HG03565 (cell line): ENCODE measurements around the gene CCL27.
"Not testable (repeated sequence)": the region's sequence is repeated elsewhere in the genome, so short reads cannot be mapped to it uniquely, and the experiment has no call there.

Experiments
- ATAC-seq: cut with Tn5 transposase; IDR thresholded peaks from one replicate; pipeline ENCODE4 v1.9.1; 2021; ENCODE audit warnings: mild to moderate bottlenecking, moderate library complexity; ENCODE audit not compliant: unreplicated experiment

CCL27 gene

DNA sequence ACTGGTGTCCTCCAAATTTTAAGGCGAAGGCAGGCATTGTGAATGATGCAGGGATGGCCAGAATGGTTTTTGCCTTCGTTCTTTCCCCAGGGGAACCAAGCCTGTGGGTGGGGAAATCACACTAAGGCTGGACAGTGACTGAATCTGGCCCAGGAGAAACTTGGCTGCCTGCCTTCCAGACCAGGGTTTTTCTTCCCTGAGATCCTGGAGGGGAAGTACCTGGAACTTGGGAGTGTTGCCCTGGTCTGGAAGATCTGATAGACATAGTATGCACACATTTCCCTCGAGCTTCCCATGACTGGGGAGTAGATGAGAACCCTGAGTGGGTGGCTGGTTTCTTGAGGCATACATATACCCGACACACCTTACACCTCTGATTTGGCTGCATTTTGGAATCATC, 11.1 kb downstream of the CCL27 start:
- ATAC-seq, result no peak

DNA sequence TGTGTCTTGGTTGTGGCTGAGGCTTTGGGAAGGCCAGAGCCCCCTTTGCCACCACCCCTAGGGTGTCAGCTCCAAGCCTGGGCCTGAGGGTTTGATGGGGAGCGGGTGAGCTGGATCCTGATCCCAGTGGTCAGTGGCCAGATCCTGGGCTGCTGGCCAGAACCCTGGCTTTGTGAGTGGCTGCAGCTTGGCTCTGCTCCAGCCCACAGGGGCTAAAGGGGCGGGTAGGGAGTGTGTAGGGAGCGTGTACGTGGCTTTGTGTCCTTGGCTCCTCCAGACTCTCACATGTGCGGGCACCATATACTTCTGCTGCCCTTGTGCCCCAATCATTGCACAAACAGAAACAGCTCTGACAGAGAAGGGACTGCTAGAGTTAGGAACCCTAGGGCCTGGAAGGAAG, 11.6 kb downstream of the CCL27 start:
- ATAC-seq, result no peak

DNA sequence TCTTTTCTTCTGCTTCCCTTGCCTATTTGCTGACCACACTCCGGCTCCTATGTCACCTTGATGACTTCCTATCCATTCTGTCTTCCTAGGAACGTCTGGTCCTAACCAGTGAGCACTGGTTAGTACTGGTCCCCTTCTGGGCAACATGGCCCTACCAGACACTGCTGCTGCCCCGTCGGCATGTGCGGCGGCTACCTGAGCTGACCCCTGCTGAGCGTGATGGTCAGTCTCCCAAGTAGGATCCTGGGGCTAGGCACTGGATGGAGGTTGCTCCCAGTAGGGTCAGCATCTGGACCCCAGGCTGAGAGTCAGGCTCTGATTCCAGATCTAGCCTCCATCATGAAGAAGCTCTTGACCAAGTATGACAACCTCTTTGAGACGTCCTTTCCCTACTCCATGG, 13.8 kb downstream of the CCL27 start:
- ATAC-seq, result no peak

DNA sequence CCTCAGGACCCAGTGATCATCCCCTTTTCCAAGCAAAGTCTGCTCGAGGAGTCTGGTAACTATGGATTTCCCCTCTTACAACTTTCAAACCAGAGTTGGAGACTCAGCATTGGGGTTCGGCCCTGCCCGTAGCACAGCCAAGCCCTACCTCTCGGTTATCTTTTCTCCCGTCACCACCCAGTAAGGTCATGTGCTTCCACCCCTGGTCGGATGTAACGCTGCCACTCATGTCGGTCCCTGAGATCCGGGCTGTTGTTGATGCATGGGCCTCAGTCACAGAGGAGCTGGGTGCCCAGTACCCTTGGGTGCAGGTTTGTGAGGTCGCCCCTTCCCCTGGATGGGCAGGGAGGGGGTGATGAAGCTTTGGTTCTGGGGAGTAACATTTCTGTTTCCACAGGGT, 14.8 kb downstream of the CCL27 start:
- no peak for ATAC-seq

DNA sequence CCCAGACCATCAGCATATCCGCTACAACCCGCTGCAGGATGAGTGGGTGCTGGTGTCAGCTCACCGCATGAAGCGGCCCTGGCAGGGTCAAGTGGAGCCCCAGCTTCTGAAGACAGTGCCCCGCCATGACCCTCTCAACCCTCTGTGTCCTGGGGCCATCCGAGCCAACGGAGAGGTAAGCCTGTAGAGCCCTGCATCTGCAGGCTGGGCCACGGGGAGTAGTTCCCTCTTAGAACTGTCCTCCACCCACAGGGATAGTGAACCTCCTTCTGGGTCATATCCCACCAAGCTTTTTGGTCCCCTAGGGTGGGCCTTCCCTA, 15.4 kb downstream of the CCL27 start:
- peak; percentile 12 for ATAC-seq

DNA sequence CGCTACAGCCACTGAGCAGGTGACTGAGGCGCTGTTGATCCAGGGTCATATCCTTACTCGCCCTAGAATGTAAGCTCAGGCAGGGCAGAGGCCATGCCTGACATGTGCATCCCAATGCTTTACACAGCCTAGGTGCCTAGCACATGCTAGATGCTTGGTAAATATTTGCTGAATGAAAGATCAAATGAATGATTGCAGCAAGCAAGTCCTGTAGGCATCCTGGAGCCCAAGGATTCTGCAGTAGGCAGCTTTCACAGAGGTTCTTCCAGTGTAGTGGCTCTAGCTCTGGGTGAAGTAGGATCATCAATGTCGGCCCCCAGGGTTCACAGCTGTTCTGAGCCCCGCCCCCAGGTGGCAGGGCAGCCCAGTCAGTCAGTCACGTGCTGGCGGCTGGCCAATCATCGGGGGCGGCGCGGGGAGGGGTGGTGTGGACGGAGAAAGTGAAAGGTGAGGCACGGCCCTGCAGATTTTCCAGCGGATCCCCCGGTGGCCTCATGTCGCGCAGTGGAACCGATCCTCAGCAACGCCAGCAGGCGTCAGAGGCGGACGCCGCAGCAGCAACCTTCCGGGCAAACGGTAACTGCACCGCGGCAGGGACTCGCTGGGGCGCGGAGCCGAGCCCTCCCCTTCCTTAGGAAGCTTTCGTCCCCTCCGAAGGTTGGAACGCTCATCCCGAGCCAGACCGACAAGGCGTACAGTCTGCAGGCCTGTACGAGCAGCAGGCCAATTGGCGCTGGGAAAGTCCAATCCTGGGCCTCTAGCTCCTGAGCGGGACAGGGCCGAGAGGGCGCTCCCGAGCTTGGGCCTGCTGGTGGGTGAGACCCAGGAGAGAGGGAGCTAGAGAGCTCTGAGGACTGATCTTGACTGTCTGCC, 16.0 kb downstream of the CCL27 start, which contains the start of gene GALT:
Gene GALT, plus strand, starts transcription at position 465 of the 873 bp plus-strand sequence. Its CDS starts 30 bp downstream, at position 495.
- ATAC-seq, result peak; percentile 67

DNA sequence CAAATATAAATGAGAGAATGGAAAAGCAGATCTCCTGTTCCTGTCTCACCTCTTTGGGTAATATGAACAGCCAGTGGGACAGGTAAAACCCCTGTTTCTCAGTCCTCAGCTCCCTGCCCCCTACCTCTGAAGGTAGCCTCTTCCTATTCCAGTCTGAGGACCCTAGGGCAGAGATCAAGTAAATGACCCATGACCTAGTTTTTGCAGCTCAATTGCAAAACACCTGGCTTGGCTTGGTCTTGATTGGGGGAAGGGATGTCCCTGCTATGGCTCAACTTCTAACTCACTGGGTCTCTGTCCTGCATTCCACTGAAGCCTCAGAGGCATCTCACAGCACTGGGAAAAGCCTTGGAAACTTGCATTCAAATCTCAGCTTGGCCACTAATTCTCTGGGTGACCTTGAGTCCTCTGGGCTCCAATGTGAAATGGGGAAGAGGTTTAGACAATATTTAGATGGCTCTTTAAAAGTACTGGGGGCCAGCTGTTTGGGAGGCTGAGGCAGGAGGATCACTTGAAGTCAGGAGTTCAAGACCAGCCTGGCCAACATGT, 17.6 kb downstream of the CCL27 start:
- no peak for ATAC-seq

DNA sequence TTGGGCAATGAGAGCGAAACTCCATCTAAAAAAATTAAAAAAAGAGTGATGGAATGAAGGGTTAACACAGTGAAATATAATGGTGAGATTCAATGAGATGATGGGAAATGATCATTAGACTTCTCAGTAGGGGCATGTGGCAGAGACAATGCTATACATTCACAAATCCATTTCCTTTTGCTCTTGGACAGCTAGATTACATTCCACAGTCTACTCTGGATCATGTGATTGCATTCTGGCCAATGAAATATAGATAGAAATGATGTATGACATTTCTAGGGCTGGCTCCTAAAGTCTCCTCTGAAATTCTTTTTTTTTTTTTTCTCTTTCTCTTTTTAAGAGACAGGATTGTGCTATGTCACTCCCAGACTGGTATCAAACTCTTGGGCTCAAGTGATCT, 19.8 kb downstream of the CCL27 start:
- no peak for ATAC-seq

DNA sequence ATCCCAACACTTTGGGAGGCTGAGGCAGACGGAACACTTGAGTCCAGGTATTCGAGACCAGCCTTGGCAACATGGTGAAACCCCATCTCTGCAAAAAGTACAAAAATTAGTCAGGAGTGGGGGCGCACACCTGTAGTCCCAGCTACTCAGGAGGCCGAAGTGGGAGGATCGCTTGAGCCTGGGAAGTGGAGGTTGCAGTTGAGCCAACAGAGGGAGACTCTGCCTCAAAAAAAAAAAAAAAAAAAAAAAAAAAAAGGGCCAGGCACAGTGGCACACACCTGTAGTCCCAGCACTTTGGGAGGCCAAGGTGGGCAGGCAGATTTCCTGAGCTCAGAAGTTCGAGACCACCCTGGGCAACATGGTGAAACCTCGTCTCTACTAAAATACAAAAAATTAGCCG, 23.1 kb downstream of the CCL27 start:
- not testable (repeated sequence) for ATAC-seq

DNA sequence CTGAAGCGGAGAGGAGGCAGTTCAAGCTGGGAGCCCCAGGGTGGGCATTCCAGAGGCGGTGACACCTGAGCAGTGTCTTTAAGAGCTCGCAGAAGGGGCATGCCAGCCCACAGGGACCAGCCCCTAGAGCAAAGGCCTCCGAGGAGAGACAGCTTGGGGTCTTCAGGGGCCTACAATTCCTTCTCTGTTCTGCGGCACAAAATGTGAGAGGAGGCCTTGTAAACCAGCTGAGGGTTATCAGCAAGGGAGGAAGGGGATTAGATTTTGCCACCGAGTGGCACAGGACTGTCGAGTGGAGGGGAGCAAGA, 24.4 kb downstream of the CCL27 start:
- no peak for ATAC-seq

DNA sequence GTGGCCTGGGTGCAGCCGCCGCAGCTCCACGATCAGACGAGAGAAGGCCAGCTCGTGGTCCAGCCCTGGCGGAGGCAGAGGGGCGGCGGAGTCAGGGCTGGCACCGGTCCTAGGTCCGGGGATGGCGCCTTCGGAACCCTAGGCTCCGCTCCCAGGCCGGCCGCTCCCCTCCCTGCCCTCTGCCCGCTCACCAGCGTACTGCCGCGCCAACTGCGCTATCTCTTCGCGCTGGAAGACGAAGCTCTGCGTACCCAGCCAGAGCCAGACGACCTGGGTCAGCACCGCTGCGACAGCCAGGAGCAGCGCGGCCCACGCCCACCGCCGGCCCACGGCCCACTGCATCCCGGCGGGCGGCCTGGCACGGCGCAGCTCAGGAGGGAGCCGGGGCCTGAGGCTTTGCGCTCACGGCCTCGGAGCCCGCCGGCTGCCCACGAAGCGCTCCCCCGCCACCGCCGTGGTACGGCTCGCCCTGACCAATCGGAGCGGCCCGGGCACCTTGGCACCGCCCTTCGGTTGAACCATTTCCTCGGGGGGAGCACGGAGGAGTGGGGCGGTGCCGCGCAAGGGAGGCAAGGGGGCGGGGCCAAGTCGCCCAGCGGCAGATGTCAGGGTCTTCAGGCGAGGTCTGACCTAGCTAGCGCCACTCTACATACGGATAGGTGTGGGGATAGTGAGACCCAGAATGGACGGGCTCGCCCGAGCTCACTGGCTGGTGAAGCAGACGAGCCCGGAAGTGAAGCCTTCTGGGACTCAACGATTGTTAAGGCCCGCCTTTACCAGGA, 24.9 kb downstream of the CCL27 start, which contains the start of gene SIGMAR1:
Gene SIGMAR1, minus strand, starts transcription at position 432 of the 782 bp plus-strand sequence. Its CDS starts 90 bp downstream, at position 342.
- peak; percentile 70 for ATAC-seq

DNA sequence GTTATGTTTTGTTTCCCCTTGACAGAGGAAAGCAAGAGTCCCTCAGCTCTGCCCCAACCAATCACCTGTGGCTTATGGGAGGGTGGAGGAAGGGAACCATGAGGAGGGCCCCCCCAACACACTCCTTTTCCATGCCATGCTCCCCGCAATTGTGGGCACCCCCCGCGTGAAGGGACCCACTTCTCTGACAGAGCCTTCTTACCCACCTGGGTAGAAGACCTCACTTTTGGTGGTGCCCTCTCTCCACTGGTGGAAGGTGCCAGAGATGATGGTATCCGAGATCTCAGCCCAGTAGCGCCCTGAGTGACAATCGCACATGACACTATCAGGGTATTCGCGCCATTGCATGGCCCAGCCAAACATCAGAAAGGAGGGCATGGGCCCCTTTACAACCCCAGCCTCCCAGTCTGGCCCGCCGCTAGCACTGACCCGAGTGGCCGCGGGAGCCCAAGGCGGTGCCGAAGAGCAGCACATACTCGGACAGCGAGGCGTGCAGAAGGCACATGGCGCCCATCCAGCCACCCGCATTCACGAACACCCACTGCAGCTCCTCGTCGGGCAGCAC, 25.6 kb downstream of the CCL27 start:
- peak; percentile 1 for ATAC-seq

DNA sequence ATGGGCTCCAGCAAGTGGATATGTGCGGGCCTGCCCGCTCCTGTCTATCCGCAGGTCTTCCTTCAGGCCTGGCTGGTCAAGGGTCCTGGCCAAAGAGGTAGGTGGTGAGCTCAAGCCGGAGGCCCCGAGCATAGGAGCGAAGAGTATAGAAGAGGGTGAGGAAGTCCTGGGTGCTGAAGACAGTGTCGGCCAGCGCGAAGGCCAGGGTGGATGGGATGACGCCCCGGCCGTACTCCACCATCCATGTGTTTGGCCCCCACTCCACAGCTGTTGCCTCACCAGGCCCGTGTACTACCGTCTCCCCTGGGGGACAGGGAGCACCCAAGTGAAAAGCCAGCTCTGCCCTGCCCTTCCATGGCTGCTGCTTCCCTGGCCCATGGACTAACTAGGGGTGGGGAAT, 26.9 kb downstream of the CCL27 start:
- no peak for ATAC-seq

DNA sequence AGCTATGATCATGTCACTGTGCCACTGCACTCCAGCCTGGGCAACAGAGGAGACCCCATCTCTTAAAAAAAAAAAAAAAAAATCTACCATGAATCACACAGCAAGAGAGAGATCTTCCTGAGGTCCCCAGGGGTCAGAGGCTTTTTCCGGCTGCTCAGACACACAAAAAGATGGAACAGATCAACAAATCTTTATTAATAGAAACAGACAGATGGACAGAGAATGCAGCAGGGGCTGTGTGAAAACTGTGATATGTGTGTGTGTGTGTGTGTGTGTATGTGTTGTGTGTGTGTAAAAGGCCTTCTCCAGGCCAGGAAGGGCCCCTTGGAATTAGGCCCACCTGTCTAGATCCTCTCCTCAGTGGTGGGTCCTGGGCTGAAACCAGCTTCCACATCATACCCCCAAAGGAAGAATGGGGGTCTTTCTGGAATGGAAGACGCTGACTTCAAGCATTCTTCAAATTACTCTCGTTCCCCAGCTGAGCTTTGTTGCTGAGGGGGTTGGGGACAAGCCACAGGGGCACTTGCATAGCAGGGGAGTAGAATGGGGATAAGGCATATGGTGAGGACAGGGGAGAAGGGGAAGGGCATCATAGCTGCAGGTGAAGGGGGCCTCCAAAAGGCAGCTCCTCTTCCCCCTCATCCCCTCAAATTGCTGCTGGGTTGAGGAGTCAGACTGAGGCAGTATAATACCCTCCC, 27.8 kb downstream of the CCL27 start:
- no peak for ATAC-seq

DNA sequence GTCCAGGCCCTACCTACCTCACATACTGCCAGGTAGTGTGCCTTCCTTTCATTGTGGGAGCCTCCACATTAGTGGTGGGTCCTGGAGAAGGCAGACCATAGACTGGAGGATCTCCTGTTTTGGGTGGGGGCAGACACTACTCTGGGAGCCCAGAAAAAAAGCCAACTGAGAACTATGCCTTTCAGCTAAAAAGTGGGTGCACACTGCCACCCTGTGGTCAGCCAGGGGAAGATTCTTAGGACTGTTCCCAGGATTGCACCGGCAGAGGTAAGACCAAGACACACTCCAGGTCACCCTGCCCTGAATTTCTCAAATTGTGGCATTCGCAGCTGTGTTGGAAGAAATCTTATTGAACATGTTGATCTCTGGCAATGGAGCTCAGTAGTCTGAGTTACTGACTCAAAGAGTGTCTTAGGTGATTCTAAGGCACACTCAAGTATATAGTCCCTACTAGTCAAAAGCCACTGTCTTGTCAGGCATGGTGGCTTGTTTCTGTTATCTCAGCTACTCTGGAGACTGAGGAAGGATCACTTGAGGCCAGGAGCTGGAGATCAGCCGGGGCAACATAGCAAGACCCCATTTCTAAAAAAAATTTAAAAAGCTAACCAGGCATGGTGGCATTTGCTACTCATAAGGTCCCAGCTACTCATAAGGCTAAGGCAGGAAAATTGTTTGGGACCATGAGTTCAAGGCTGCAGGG, 28.5 kb downstream of the CCL27 start:
- peak; percentile 31 for ATAC-seq

DNA sequence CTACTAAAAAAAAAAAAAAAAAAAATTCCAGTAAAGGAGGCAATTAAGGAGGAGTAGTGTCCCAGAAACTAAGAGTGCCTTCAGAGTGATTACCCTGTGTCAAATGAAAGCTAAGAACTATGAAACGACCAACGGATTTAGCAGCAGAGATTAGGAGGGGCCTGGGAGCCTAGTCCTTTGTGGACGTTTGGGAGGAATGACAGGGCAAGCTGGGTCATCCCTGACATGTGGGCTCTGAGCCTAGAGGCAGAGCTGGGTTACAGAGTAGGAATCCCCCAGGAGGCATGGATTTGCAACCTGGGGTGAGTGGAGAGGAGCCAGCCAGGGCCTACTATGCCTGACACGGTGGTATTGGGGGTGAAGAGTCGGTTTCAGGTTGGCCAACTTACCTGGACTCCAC, 29.3 kb downstream of the CCL27 start:
- ATAC-seq, result no peak

DNA sequence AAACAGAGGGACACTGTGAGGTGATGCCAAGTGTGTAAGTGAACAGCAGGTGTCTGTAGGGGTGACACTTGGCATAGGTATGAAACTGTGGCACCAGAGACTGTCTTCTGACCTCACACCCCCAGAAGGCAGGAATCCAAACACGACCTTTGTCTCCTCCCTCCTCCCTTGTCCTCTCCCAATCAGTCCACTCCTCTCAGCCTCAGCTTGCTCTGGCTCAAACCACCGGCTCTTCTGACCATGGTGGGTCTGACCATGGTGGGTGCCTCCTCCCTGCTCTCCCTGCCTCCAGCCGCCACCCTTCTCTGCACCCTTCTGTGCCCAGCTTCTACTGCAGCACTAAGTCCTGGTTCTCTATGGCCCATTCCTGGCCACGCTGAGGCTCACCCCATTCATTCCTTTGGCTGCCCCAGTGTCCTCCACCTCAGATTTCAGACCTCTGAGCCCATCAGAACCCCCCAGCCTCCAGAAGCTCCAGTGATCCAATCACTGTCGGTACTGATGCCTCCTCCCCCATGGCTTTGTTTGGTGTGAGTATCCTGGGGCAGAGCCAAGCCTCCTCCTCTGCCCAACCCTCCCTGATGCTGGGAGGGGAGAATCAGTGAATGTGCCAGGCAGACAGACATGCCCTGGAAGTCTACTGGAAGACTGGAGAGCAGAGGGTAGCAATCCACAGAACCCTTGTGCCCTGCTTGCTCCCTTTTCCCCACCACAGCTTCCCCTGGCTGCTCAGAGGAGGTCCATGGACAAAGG, 31.9 kb downstream of the CCL27 start:
- no peak for ATAC-seq

DNA sequence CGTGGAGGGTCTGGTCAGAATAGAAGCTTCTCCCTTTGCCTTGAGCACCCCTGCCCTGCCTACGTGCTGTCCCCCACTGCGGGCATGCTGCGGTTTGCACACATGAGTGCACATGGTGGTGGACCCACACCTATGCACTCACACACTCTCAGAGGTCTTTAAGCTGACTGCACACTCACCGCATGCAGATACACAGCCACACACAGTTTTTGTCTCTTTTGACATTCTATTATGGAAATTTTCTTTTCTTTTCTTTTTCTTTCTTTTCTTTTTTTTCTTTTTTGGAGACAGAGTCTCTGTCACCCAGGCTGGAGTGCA, 33.0 kb downstream of the CCL27 start:
- no peak for ATAC-seq

DNA sequence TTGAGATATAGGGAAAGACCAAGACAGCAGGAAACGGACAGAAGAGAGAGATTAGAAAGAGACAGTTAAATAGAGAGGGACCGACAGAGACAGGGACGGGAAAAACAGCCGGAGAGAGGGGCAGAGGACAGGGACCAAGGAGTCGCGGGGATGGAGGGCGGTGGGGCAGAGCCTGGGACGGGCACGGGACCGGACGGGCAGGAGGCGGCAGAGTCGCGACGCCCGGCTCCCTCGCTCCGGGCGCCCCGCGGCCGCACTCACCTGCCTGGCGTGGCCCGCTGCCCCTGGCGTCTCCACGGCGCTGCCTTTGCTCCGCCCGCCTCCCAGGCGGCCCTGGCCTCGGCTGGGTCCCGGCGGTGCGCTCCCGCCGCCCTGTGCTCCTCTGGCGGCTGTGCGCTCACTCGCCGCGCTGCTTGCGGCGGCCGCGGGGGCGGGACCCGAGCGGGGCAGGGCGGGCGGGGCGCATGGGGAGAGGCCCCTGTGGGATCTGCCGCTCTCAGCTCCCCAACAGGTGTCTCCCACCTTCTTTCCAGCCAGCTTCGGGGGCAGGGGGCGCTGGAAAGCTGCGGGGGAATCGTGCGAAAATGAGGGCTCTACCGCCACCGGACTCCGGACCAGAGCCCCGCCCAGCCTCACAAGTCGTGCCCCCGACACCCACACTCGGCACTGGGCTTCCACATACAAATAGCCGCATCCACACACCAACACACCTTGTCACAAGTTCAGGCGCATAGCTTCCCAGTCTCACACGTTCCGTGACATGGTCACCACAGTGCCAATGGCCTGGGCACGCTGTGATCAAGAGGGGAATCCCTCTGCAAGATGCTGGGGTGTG, 33.6 kb downstream of the CCL27 start, which contains the start of gene ARID3C:
Gene ARID3C, minus strand, starts transcription at position 411 of the 835 bp plus-strand sequence. CDS start 1,052 bp downstream, outside the sequence.
- no peak for ATAC-seq
